NCI-H2196 treated with DMSO at 0.1 percent for 48 hours (cell line): ENCODE results near the gene CFAP58.

Source experiments
- DNase-seq: peaks from one replicate; lab custom pipeline; 2025; ENCODE audit not compliant: unreplicated experiment; lab: John Stamatoyannopoulos, UW

The CFAP58 gene

DNA sequence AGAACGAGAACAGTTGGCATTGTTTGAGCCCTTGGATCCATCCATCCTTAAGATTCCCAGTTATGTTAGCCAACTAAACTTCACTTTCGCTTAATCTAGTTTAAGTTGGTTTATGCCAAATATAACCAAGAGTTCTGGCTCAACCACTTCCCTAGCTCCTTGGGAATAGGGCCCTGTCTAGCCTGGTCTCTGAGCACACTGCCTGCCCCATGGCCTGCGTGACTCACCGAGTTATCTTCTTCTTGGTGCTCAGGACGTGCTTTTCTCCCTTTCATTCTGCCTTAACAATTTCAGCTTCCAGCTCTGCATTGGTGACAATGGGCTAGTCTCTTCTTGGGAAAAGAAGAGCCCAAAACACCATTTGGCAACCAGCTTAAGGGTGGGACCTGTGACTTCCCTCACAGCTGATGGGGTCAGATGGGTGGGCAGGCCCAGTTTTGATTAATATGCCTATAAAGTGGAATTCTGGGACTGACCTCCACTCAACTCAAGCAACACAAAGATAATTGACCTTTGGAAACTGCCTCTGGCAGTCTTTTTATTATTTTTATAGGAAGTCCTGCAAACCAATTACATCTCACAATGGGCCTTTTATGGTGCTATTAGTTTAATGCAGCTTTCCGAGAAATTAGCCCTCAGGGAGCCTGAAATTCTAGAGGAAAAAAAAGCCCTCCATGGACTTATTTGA lies 126.4 kb downstream of the CFAP58 start:
- no peak for DNase-seq

DNA sequence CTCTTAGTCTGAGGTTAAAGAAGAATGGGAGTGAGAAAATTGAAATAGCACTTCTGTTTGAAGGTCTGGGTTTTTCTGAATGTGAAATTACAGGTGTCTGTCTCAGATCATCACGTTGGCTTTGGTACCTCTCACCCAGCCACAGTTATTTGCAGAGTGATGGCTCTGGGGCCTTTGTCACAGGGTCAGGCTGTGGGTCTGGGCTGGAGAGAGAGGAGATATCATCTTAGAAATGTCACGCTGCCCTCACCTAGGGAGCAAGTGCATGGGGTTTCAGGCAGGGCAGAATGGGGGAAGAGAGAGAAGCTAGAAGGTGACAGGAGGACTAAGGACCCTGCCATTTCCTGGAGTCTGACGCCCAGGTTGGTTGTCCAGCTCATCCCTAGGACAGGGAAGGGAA lies 127.2 kb downstream of the CFAP58 start:
- DNase-seq, result no peak

DNA sequence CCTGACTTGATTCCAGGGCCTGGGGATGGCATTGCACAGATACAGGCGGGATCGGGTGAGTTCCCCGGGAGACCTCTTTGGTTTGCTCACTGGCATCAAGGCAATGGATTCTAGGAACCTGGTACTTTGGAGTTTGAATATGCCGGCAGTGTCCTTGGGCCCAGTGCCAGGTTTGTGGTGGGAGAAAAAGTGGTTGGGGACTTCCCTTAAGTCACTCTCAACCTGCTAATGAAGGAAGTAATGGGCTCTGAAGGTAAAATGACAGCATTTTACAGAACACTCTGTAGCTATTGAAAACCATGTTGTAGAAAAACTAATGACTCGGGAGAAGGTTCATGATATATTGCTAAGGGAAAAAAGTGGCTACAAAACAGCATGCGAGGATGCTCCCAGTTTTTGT lies 129.9 kb downstream of the CFAP58 start:
- DNase-seq, result no peak

DNA sequence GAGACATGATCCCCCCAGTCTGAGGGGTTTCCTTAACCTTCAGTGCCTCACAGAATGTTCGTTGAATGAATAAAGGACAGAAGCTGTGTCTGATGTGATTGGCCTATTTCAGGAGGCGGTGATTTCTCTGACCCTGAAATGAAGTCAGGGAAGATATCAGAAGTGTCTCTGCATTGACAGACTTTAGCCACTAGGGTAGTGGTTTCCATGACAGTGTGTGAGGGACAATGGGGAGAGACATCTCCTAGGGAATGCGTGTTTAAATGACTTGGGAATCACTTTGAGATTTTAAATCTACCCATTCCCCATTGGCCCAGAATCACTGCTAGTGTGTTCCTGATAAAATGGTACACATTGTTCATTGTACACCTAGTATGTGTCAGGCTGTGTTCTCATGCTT lies 132.0 kb downstream of the CFAP58 start:
- DNase-seq, result no peak

DNA sequence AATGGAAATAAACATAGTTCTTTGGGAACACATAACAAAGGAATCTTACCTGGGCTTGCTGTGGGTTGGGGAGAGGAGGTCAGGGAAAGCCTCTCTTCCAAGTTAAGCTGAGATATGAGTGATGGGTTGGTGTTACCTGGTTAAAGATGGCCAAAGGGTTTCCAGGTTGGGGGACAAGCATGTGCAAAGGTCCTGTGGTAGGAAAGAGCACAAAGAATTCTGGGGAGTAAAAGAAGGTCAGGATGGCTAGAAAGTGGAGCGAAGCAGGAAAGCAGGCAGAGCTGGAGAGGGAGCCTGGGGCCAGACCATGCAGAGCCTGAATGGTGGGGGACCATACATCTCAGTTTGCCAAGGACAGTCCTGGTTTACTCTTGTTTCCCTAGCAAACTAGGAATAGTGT lies 133.2 kb downstream of the CFAP58 start:
- no peak for DNase-seq

DNA sequence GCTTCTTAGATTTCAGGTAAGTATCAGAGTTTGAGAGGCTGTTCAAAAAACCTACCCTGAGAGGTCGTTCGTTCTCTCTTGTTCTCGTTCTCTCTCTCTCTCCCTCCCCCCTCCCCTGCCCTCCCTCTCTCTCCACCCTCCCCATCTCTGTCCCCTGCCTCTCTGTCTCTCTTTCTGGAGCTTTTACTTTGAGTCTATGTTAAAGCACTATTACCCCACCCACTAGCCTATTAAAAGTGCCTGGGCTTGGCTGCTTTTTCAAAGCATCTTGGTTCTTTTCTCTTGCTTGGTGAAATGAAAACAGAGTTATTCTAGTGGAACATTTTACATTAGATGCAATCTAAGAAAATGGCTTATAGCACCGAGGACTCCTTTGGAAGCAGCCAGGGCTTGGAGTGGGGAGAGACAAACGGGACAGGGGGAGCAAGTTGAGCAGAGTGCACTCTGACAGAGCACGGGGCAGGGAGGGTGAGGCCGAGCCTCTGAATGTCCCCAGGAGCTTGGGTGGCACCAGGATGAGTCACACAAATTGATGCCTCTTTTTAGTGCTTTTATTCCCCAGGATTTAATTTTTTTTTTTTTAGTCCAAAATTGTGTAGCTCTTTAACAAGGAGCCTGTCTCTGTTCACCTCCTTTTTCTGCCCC lies 134.3 kb downstream of the CFAP58 start:
- no peak for DNase-seq

DNA sequence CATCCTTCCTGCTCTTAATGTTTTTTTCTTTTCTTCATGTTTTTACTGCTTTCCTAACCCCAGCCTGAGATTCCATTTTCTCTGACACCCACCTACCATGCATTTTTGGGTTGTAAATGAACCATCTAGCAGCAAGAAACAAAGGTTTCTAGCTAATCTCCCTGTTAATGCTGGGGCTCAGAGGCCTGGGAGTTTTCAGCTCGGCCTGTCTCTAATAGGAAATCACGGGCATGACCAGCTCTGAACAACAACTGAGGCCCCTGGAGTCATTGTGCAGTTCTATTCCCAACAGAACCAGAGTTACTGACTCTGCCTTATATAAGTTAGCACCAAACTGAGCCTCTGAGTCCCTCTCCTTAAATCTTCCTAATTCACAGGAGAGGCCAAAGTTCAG lies 134.8 kb downstream of the CFAP58 start:
- DNase-seq, result no peak

DNA sequence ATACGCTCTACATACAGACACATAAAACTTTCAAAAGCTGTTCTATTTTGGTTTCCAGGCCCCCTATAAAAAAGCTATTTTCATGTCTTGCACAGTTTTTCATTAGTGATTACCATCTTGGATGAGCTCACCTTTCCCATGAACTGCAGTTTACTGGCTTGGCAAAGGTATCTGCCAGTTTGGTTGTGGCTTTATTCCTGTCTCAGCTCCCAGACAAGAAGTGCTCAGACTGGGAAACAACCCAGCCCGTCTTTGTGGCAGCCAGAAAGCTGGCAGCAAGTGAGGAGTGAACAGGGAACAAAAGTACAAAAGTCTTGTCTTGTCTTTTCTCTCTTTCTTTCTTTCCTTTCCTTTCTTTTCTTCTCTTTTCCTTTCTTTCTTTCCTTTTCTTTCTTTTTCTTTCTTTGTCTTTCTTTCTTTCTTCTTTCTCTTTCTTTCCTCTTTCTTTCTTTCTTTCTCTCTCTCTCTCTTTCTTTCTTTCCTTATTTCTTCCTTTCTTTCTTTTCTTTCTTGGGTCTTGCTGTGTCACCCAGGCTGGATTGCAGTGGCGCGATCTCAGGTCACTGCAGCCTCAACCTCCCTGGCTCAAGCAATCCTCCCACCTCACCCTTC lies 138.8 kb downstream of the CFAP58 start:
- DNase-seq, result no peak

DNA sequence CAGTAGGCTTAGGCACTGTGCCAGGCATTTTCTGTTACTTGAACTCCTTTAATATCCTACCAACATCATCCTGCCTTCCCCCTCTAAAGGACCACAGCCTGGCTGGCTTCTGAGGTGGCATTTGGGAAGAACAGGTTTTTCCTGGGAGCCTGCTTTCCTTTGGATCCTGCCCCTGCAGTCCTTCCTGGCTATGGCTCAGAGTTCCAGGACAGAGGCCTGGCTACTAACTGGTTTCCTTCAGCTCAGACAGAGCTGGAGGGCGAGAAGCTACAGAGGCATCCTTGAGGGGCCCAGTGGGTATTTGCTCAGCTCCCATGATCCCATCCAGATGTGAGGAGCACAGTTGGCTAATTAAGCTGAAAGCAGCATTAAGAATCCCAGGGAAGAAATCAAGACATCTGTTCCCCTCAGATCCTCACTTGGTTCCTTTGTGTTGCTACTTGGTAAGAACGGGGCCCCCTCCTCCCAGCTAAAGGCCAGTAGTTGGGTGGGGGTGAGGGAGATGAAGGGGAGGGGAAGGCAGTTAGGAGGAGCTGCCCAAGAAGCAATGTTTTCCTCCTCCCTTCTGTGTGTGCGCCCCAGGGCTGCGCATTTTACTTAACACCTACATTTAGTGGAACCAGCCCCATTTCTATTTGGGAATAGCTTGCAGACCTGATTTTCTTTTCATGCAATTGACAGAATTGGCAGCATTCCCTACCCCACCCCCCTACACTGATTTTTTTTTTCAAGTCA lies 144.9 kb downstream of the CFAP58 start:
- DNase-seq, result no peak

DNA sequence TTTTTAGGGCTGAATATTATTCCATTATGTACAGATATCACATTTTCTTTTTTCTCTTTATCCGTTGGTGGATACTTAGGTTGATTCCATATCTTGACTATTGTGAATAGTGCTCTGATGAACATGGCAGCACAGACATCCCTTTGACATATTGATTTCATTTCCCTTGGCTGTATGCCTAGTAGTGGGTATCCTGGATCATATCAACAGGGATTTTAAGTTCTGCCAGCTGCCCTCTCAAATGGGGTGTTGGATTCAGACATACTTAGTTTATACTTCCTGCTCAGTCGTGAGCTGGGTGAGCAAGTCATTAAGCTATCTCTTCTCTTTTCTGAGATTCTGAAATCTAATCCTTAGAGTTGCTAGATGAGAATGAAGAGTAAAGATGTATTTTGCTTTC lies 147.8 kb downstream of the CFAP58 start:
- no peak for DNase-seq

DNA sequence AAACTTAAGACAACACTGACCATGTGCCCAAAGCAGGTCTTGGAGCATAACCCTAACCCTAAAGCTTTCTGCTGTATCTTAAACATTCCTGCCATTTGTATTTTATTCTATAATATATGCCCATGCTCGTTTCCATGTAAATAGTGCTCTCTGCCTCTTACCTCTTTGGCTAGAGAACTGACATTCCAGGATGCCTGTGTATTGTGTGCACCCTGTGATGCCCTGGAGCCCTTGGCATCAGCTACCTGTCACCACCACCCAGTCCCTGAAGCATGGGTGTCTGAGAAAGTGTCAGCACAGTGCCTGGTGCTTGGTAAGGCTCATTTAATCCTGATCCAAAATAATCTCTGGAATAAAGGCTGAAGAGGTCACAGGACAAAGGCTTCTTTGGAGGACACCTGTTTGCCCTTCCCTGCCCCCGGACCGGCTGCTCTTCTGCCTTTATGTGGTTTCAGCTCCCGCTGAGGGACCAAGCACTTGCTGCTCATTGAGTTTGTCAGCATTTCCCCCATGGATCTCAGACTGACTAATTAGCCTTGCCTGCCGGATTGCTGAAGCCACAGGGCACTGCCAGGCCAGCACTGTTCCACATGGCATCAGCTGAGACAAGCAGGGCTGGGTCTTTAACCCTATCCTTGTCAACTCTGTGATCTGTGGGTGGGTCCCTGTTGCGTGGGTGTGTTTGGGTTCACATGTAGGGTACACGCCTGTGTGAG lies 148.4 kb downstream of the CFAP58 start:
- DNase-seq, result no peak

DNA sequence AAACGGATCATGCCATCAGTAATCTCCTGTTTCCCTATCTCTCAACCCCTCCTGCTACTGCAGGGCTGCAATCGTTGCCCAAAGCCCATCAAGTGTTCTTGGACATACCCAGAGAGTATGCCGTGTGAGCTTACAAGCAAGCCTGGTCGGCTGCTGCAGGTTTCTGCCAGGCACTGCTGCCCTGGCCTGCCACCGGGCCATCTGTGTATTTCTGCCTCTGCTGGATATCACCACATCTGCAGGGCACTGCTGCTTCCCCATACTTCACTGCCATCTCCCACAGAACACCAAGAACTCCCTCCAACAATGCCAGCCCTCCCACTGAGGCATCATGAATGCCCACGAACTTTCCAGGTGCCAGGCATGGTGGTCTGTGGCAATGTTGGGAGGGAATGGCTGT lies 149.3 kb downstream of the CFAP58 start:
- no peak for DNase-seq
